ENCODE measurements around the gene BABAM2.
A peak's percentile ranks its signal among the peaks of the same experiment; 100 is the strongest.

The BABAM2 gene

GRCh38 chr2:28093768-28094167 is 203.2 kb downstream of the BABAM2 start:
- ChIA-PET CTCF (no interaction called here), POLR2A (no interaction called here)
- Histone ChIP-seq H3K9me3 (ENCODE audit: control insufficient read depth, insufficient read depth, low read depth, low read length) (no peaks in the 10 kb centered on the region), H3K36me3 (ENCODE audit: control insufficient read depth in 2 of 2, insufficient read depth in 1 of 2, low read length in 2 of 2) (no peaks in the 10 kb centered on the region), H3K4me3 (ENCODE audit: low read depth, low read length) (no peak overlapping the region), H3K27ac (ENCODE audit: extremely low read depth, low read depth, low read length) (no peak overlapping the region), H3K4me1 (ENCODE audit: control insufficient read depth, insufficient read depth, low read length) (no peaks in the 10 kb centered on the region)
- TF ChIP-seq ZNF610 (tag by site-specific recombination; IDR thresholded peaks at IDR 0.05; ENCODE audit: borderline replicate concordance) (no peak), HOXA7 (CRISPR knock-in tag; IDR thresholded peaks at IDR 0.05; ENCODE audit: borderline replicate concordance) (no peak), ZFP3 (tag by site-specific recombination; IDR thresholded peaks at IDR 0.05; ENCODE audit: low read depth) (no peak), GLIS1 (tag by site-specific recombination; IDR thresholded peaks at IDR 0.05) (no peak)

- ChIA-PET CTCF (no interaction called here), POLR2A (no interaction called here)
- Histone ChIP-seq H3K4me1 (ENCODE audit: control insufficient read depth, insufficient read depth, low read length) (no peaks in the 10 kb centered on the region), H3K9me3 (ENCODE audit: control insufficient read depth, insufficient read depth, low read depth, low read length) (no peaks in the 10 kb centered on the region), H3K36me3 (ENCODE audit: control insufficient read depth in 2 of 2, insufficient read depth in 1 of 2, low read length in 2 of 2) (no peaks in the 10 kb centered on the region), H3K4me3 (ENCODE audit: low read depth, low read length) (no peak overlapping the region), H3K27ac (ENCODE audit: extremely low read depth, low read depth, low read length) (no peak overlapping the region)
- 0 out of 2 replicates have a peak, but pooled peaks have one; percentile 15 for TF ChIP-seq CTCF (tag by site-specific recombination; IDR thresholded peaks at IDR 0.05)
- TF ChIP-seq ZSCAN4 (tag by site-specific recombination; IDR thresholded peaks at IDR 0.05), result no peak
- TF ChIP-seq ZNF354C (tag by site-specific recombination; IDR thresholded peaks at IDR 0.05; ENCODE audit: borderline replicate concordance, low read depth), result no peak
These were observed 204.2 kb downstream of the BABAM2 start for GRCh38 chr2:28094739-28095138.

GRCh38 chr2:28095622-28096021 is 205.1 kb downstream of the BABAM2 start:
- H3K4me3 ChIP-seq (ENCODE audit: low read depth, low read length), result no peak overlapping the region
- H3K27ac ChIP-seq (ENCODE audit: extremely low read depth, low read depth, low read length), result no peak overlapping the region
- ChIA-PET POLR2A (no interaction called here), CTCF (no interaction called here)
- H3K9me3 ChIP-seq (ENCODE audit: control insufficient read depth, insufficient read depth, low read depth, low read length), result no peaks in the 10 kb centered on the region
- no peak for TF ChIP-seq ZNF707 (tag by site-specific recombination; IDR thresholded peaks at IDR 0.05)
- no peak for TF ChIP-seq ZNF529 (tag by site-specific recombination; IDR thresholded peaks at IDR 0.05; ENCODE audit: insufficient replicate concordance)
- no peak for TF ChIP-seq ZNF677 (tag by site-specific recombination; IDR thresholded peaks at IDR 0.05)
- TF ChIP-seq SALL2 (tag by site-specific recombination; IDR thresholded peaks at IDR 0.05; ENCODE audit: borderline replicate concordance), result no peak
- no peak for TF ChIP-seq KLF17 (tag by site-specific recombination; IDR thresholded peaks at IDR 0.05)
- TF ChIP-seq GLI4 (tag by site-specific recombination; IDR thresholded peaks at IDR 0.05), result no peak
- TF ChIP-seq ZNF311 (tag by site-specific recombination; IDR thresholded peaks at IDR 0.05; ENCODE audit: borderline replicate concordance), result no peak
- no peak for TF ChIP-seq ATF2 (tag by site-specific recombination; IDR thresholded peaks at IDR 0.05; ENCODE audit: low read depth)
- TF ChIP-seq ZNF423 (tag by site-specific recombination; IDR thresholded peaks at IDR 0.05), result no peak
- no peak for TF ChIP-seq ZSCAN4 (tag by site-specific recombination; IDR thresholded peaks at IDR 0.05)
- TF ChIP-seq ZNF221 (tag by site-specific recombination; IDR thresholded peaks at IDR 0.05; ENCODE audit: borderline replicate concordance), result no peak
- no peak for TF ChIP-seq CTCF (tag by site-specific recombination; IDR thresholded peaks at IDR 0.05)
- TF ChIP-seq ZNF174 (tag by site-specific recombination; IDR thresholded peaks at IDR 0.05), result no peak
- no peak for TF ChIP-seq BCL6B (tag by site-specific recombination; IDR thresholded peaks at IDR 0.05)
- H3K4me1 ChIP-seq (ENCODE audit: control insufficient read depth, insufficient read depth, low read length), result no peaks in the 10 kb centered on the region
- H3K36me3 ChIP-seq (ENCODE audit: control insufficient read depth in 2 of 2, insufficient read depth in 1 of 2, low read length in 2 of 2), result no peaks in the 10 kb centered on the region
